Left ventricle myocardium superior (tissue), 1 donor: ENCODE data around the gene TMIE. TPM values are rescaled to one million over a fixed set of nuclear protein-coding genes. Genes with fewer than 3 reads are reported as not detected.
A peak's percentile ranks its signal among the peaks of the same experiment; 100 is the strongest.

Experiments
- ATAC-seq: fragments of 200-7000 bp; cut with Tn5 transposase; one replicate; pipeline ENCODE4 v1.9.1; 2020; ENCODE audit warnings: mild to moderate bottlenecking, moderate library complexity
- DNase-seq: peaks from one replicate; pipeline ENCODE4 v3.0.0-alpha.2; 2020
- intact Hi-C: fragments of 100-400 bp; cut with micrococcal nuclease; formaldehyde crosslinking; loops from one replicate; pipeline ENCODE4 v1.11.0; 2022
- total RNA-seq: library from RNA; stranded (reverse); fragmentation: NEBNext Ultra II Directional; extraction: Animal tissue kit (Norgen Biotek cat#: 25700); gene quantifications from one replicate; pipeline ENCODE4 v1.2.1, GENCODE V29; 2021
- donor health status: DM: no; HTN: yes; CAD: no; lungs with severe emphysema.

TMIE gene
- total RNA-seq, 1 donor from 2014 or later = 0.74 TPM

- ATAC-seq (peak; percentile 86), DNase-seq (peak; percentile 81)
- intact Hi-C loops = loop anchor here (5.0 kb wide), 1 partner anchor 207 kb away; no protein-coding TSS in a partner anchor
Observed at GRCh38 chr3:46705022-46705530, 3.9 kb downstream of the TMIE start.

GRCh38 chr3:46705751-46706552 is 4.8 kb downstream of the TMIE start:
- DNase-seq (no peak), ATAC-seq (no peak)
- intact Hi-C loops = loop anchor here (5.0 kb wide), 1 partner anchor 206 kb away; no protein-coding TSS in a partner anchor

- intact Hi-C loops = loop anchor here (5.0 kb wide), 1 partner anchor 205 kb away; no protein-coding TSS in a partner anchor
- DNase-seq (no peak), ATAC-seq (no peak)
Observed at GRCh38 chr3:46706771-46707582, 5.8 kb downstream of the TMIE start.

- DNase-seq = no peak
- ATAC-seq = no peak
- intact Hi-C loops = loop anchor here (5.0 kb wide), 1 partner anchor 205 kb away; no protein-coding TSS in a partner anchor
Observed at GRCh38 chr3:46707601-46708011, 6.4 kb downstream of the TMIE start.

GRCh38 chr3:46708401-46709156 is 7.4 kb downstream of the TMIE start:
- DNase-seq (no peak), ATAC-seq (no peak)
- intact Hi-C loops = loop anchor here (5.0 kb wide), 1 partner anchor 204 kb away; no protein-coding TSS in a partner anchor

- intact Hi-C loops = loop anchor here (5.0 kb wide), 1 partner anchor 203 kb away; no protein-coding TSS in a partner anchor
- DNase-seq = no peak
- ATAC-seq = no peak
Observed at GRCh38 chr3:46709157-46709654, 8.0 kb downstream of the TMIE start.

GRCh38 chr3:46709721-46710120 is 8.5 kb downstream of the TMIE start:
- DNase-seq = no peak
- no peak for ATAC-seq
- intact Hi-C loops = loop anchor here (5.0 kb wide), 1 partner anchor 203 kb away; no protein-coding TSS in a partner anchor

- intact Hi-C loops = no loop called here
- DNase-seq (no peak), ATAC-seq (no peak)
Observed at GRCh38 chr3:46710229-46710628, 9.0 kb downstream of the TMIE start.

- DNase-seq = no peak
- no peak for ATAC-seq
- intact Hi-C loops = no loop called here
Observed at GRCh38 chr3:46710671-46711295, 9.6 kb downstream of the TMIE start.

GRCh38 chr3:46711305-46711704 is 10.1 kb downstream of the TMIE start:
- intact Hi-C loops = no loop called here
- DNase-seq (no peak), ATAC-seq (peak; percentile 40)

GRCh38 chr3:46711760-46712159 is 10.6 kb downstream of the TMIE start:
- intact Hi-C loops = no loop called here
- DNase-seq (no peak), ATAC-seq (no peak)

- ATAC-seq (no peak), DNase-seq (no peak)
- intact Hi-C loops = no loop called here
Observed at GRCh38 chr3:46712191-46713049, 11.2 kb downstream of the TMIE start.

- DNase-seq = no peak
- no peak for ATAC-seq
- intact Hi-C loops = no loop called here
Observed at GRCh38 chr3:46713050-46713897, 12.1 kb downstream of the TMIE start.

GRCh38 chr3:46713898-46714552 is 12.8 kb downstream of the TMIE start:
- DNase-seq (no peak), ATAC-seq (no peak)
- intact Hi-C loops = no loop called here

GRCh38 chr3:46714728-46715506 is 13.7 kb downstream of the TMIE start:
- intact Hi-C loops = no loop called here
- ATAC-seq (no peak), DNase-seq (no peak)
